Cardiac muscle cell (in vitro differentiated cells and primary cell): ENCODE measurements around the gene CD300H. TPM values are rescaled to one million over a fixed set of nuclear protein-coding genes. Genes with fewer than 3 reads are reported as not detected.

Experiments
- DNase-seq, 2 donors: peaks; one replicate each; pipeline versions ENCODE4 v3.0.0 to v3.0.0-alpha.2; 2010 to 2017; ENCODE audit warnings: low read depth in 1 of 2, low spot score in 1 of 2
- H3K27ac ChIP-seq: fragments of 200-600 bp; sonication (generic); 2 replicates; pipeline ENCODE4 v1.5.1; 2016
- H3K27me3 ChIP-seq: fragments of 200-600 bp; sonication (generic); 2 replicates; pipeline ENCODE4 v1.6.0; 2016; ENCODE audit warnings: control low read depth
- H3K36me3 ChIP-seq: fragments of 200-600 bp; sonication (generic); 2 replicates; pipeline ENCODE4 v1.5.1; 2016; ENCODE audit warnings: control low read depth
- H3K4me1 ChIP-seq: fragments of 200-600 bp; sonication (generic); 2 replicates; pipeline ENCODE4 v1.8.1; 2017; ENCODE audit warnings: low read depth, mild to moderate bottlenecking, mixed run types
- H3K4me3 ChIP-seq: fragments of 200-600 bp; sonication (generic); 2 replicates; pipeline ENCODE4 v1.5.1; 2016; ENCODE audit warnings: mild to moderate bottlenecking
- H3K9me3 ChIP-seq: fragments of 200-600 bp; sonication (generic); 2 replicates; pipeline ENCODE4 v1.5.1; 2017; ENCODE audit warnings: low read depth, mild to moderate bottlenecking, control low read depth
- CTCF ChIP-seq: IDR thresholded peaks from 2 replicates; pipeline ENCODE4 v1.5.1; 2012; ENCODE audit warnings: low read depth, mild to moderate bottlenecking, low read length
- polyA plus RNA-seq: library from polyadenylated mRNA; unstranded; fragments of >200 nt; fragmentation: Nextera tagmentation; extraction: Ambion mirVana; gene quantifications from 2 replicates; pipeline ENCODE4 v1.2.1, GENCODE V29; 2016
- total RNA-seq: library from RNA; depleted of rRNA; stranded (reverse); fragments of >200 nt; gene quantifications from 2 replicates; pipeline ENCODE4 v1.2.3, GENCODE V29; 2016

CD300H gene
- total and polyA plus RNA-seq, 2 experiments from 2014 or later: not detected

GRCh38 chr17:74542166-74542565 lies 25.1 kb downstream of the CD300H start:
- H3K27ac ChIP-seq: no peak overlapping the region
- no peaks in the 10 kb centered on the region for H3K9me3 ChIP-seq
- H3K36me3 ChIP-seq: no peaks in the 10 kb centered on the region
- no peak for TF ChIP-seq CTCF
- H3K4me1 ChIP-seq: no peaks in the 10 kb centered on the region
- H3K27me3 ChIP-seq: peaks cover 10% of the 10 kb centered on the region
- no peak overlapping the region for H3K4me3 ChIP-seq
- DNase-seq: no peak

- no peaks in the 10 kb centered on the region for H3K9me3 ChIP-seq
- no peak overlapping the region for H3K27ac ChIP-seq
- no peaks in the 10 kb centered on the region for H3K36me3 ChIP-seq
- no peak for DNase-seq
- no peak overlapping the region for H3K4me3 ChIP-seq
- H3K4me1 ChIP-seq: no peaks in the 10 kb centered on the region
- TF ChIP-seq CTCF: no peak
- peaks cover 14% of the 10 kb centered on the region for H3K27me3 ChIP-seq
Measured at GRCh38 chr17:74541176-74542111, 25.9 kb downstream of the CD300H start.

- TF ChIP-seq CTCF: no peak
- Histone ChIP-seq H3K27me3 (peaks cover 14% of the 10 kb centered on the region), H3K36me3 (no peaks in the 10 kb centered on the region), H3K4me1 (no peaks in the 10 kb centered on the region), H3K9me3 (no peaks in the 10 kb centered on the region), H3K4me3 (no peak overlapping the region), H3K27ac (no peak overlapping the region)
- no peak for DNase-seq
Measured at GRCh38 chr17:74539281-74539820, 28.0 kb downstream of the CD300H start.

- Histone ChIP-seq H3K27me3 (peaks cover 14% of the 10 kb centered on the region), H3K27ac (no peak overlapping the region), H3K4me3 (no peak overlapping the region), H3K9me3 (no peaks in the 10 kb centered on the region), H3K36me3 (no peaks in the 10 kb centered on the region), H3K4me1 (no peaks in the 10 kb centered on the region)
- no peak for DNase-seq
- no peak for TF ChIP-seq CTCF
Measured at GRCh38 chr17:74536890-74537289, 30.4 kb downstream of the CD300H start.

GRCh38 chr17:74532115-74532514 lies 35.2 kb downstream of the CD300H start:
- Histone ChIP-seq H3K36me3 (no peaks in the 10 kb centered on the region), H3K4me3 (no peak overlapping the region), H3K9me3 (no peaks in the 10 kb centered on the region), H3K4me1 (no peaks in the 10 kb centered on the region), H3K27ac (no peak overlapping the region), H3K27me3 (peaks cover 3% of the 10 kb centered on the region)
- no peak for DNase-seq
- no peak for TF ChIP-seq CTCF
